Measurements from ENCODE around the gene MDGA2. TPM values are rescaled to one million over a fixed set of nuclear protein-coding genes. Genes with fewer than 3 reads are reported as not detected.

The MDGA2 gene
- total RNA-seq, 1 experiment from 2014 or later: not detected

- Histone ChIP-seq H3K36me3 (ENCODE audit: low read depth) (no peaks in the 10 kb centered on the region), H2AFZ (no peak overlapping the region), H3K9me2 (ENCODE audit: insufficient read depth) (no peaks in the 10 kb centered on the region), H3K27me3 (ENCODE audit: insufficient read depth, low read depth) (no peaks in the 10 kb centered on the region), H3K9me3 (ENCODE audit: insufficient read depth, low read depth) (no peaks in the 10 kb centered on the region), H4K20me1 (ENCODE audit: insufficient read depth) (no peaks in the 10 kb centered on the region), H3K4me3 (no peak overlapping the region), H3K4me2 (no peak overlapping the region), H3K4me1 (replicated peaks; ENCODE audit: insufficient read depth) (no peaks in the 10 kb centered on the region), H3F3A (ENCODE audit: insufficient read depth, low read depth) (no peaks in the 10 kb centered on the region), H3K79me2 (ENCODE audit: low read depth) (no peaks in the 10 kb centered on the region), H3K27ac (no peak overlapping the region)
- no TSS peak for BruUV-seq (replicated peaks)
- TF ChIP-seq CTCF (conservative IDR thresholded peaks at IDR 0.05) (no peak), EZH2 (IDR thresholded peaks at IDR 0.05; ENCODE audit: low read depth) (no peak)
- DNase-seq: no peak
- intact Hi-C loops (cut with micrococcal nuclease; ENCODE audit: unreplicated experiment): no loop called here
- CTCF ChIA-PET: no interaction called here
- POLR2A ChIA-PET (ENCODE audit: unreplicated experiment): no interaction called here
Observed at GRCh38 chr14:47509957-47510356, 165.4 kb downstream of the MDGA2 start.

- CTCF ChIA-PET: no interaction called here
- no TSS peak for BruUV-seq (replicated peaks)
Observed at GRCh38 chr14:47507861-47508260, 167.5 kb downstream of the MDGA2 start.

GRCh38 chr14:47500369-47500768 is 175.0 kb downstream of the MDGA2 start:
- Histone ChIP-seq H3K27ac (no peak overlapping the region), H3K79me2 (ENCODE audit: low read depth) (no peaks in the 10 kb centered on the region), H3F3A (ENCODE audit: insufficient read depth, low read depth) (no peaks in the 10 kb centered on the region), H3K9me2 (ENCODE audit: insufficient read depth) (no peaks in the 10 kb centered on the region), H3K4me2 (no peak overlapping the region), H4K20me1 (ENCODE audit: insufficient read depth) (no peaks in the 10 kb centered on the region), H3K9me3 (ENCODE audit: insufficient read depth, low read depth) (no peaks in the 10 kb centered on the region), H3K36me3 (ENCODE audit: low read depth) (no peaks in the 10 kb centered on the region), H2AFZ (no peak overlapping the region), H3K4me3 (no peak overlapping the region), H3K27me3 (ENCODE audit: insufficient read depth, low read depth) (no peaks in the 10 kb centered on the region), H3K4me1 (replicated peaks; ENCODE audit: insufficient read depth) (no peaks in the 10 kb centered on the region)
- intact Hi-C loops (cut with micrococcal nuclease; ENCODE audit: unreplicated experiment): no loop called here
- ChIA-PET CTCF (no interaction called here), POLR2A (ENCODE audit: unreplicated experiment) (no interaction called here)
- no peak for DNase-seq
- BruUV-seq (replicated peaks): no TSS peak
- TF ChIP-seq EZH2 (IDR thresholded peaks at IDR 0.05; ENCODE audit: low read depth) (no peak), CTCF (conservative IDR thresholded peaks at IDR 0.05) (no peak)

More at GRCh38 chr14:47507861-47508260, 167.5 kb downstream of the MDGA2 start:
- Histone ChIP-seq H2AFZ (no peak overlapping the region), H3K4me1 (replicated peaks; ENCODE audit: insufficient read depth) (no peaks in the 10 kb centered on the region), H3K27me3 (ENCODE audit: insufficient read depth, low read depth) (no peaks in the 10 kb centered on the region), H4K20me1 (ENCODE audit: insufficient read depth) (no peaks in the 10 kb centered on the region), H3K9me2 (ENCODE audit: insufficient read depth) (no peaks in the 10 kb centered on the region), H3K27ac (no peak overlapping the region), H3K79me2 (ENCODE audit: low read depth) (no peaks in the 10 kb centered on the region), H3K36me3 (ENCODE audit: low read depth) (no peaks in the 10 kb centered on the region), H3K9me3 (ENCODE audit: insufficient read depth, low read depth) (no peaks in the 10 kb centered on the region), H3K4me2 (no peak overlapping the region), H3K4me3 (no peak overlapping the region), H3F3A (ENCODE audit: insufficient read depth, low read depth) (no peaks in the 10 kb centered on the region)
- no peak for DNase-seq
- no peak for TF ChIP-seq EZH2 (IDR thresholded peaks at IDR 0.05; ENCODE audit: low read depth)
- no peak for TF ChIP-seq CTCF (conservative IDR thresholded peaks at IDR 0.05)
- intact Hi-C loops (cut with micrococcal nuclease; ENCODE audit: unreplicated experiment): no loop called here
- POLR2A ChIA-PET (ENCODE audit: unreplicated experiment): no interaction called here
